HL-60 (cell line): ENCODE data around the gene LANCL1.

Experiments
- CTCF ChIP-seq: IDR thresholded peaks from one replicate; pipeline ENCODE4 v1.5.1; 2011; ENCODE audit warnings: low read length, control low read depth, inconsistent platforms; ENCODE audit not compliant: insufficient read depth
- GABPA ChIP-seq: IDR thresholded peaks from 2 replicates; pipeline ENCODE4 v1.6.1; 2012; ENCODE audit warnings: low read depth

GRCh38 chr2:210523650-210524289, 47.2 kb upstream of the LANCL1 start:
- TF ChIP-seq CTCF (no peak), GABPA (no peak)
